Ovary (tissue), 3 donors: ENCODE measurements around the gene PPP1R13L.

ENCODE experiments used
- EP300 ChIP-seq: sonication (generic); formaldehyde crosslinking; IDR thresholded peaks from one replicate; pipeline ENCODE4 v1.6.1; 2017; ENCODE audit warnings: antibody characterized with exemption
- POLR2A ChIP-seq: fragments of 450-650 bp; IDR thresholded peaks from one replicate; pipeline ENCODE4 v1.6.1; 2017; ENCODE audit warnings: antibody characterized with exemption, mild to moderate bottlenecking, moderate library complexity
- TF ChIP-seq, protein P1 (sequence below), 3 donors: fragments of 450-650 bp in 2 of 3; fragments of 200-600 bp in 1 of 3; IDR thresholded peaks; one replicate each; pipeline versions ENCODE4 v1.5.1 to v1.8.0; 2016 to 2022; ENCODE audit warnings: antibody characterized with exemption in 3 of 3, mild to moderate bottlenecking in 1 of 3
- donor health status: DM: no; HTN: no; CAD: no.

DNA sequence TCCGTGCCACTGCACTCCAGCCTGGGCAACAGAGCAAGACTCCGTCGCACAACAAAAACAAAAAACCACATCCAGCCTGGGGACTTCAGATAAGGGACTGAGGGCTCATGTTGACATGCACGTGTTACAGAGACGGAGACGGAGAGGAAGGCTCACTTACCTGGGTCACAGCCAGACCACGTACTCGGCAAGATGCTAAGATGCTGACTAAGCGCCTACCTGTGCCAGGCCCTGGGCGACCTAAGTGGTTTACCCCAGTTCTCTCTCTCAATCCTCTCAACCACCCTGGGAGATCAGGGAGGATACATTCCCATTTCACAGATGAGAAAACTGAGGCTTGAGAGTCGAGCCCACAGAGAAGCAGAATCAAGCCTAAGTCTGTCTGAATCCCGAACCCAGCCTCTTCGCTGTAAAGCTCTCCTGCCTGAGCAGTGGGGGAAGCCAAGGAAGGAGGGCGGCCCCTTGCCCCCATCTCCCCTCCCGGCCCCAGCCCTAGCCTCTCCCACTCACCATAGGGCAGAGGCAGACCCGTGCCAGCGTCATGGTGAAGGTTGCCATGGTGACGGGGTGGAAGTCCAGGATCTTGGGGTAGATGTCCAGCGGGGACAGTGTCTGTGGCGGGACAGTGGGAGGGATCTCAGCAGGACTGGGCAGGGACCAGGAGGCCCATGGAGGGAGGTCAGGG, 48.0 kb downstream of the PPP1R13L start:
- TF ChIP-seq, protein P1, sequence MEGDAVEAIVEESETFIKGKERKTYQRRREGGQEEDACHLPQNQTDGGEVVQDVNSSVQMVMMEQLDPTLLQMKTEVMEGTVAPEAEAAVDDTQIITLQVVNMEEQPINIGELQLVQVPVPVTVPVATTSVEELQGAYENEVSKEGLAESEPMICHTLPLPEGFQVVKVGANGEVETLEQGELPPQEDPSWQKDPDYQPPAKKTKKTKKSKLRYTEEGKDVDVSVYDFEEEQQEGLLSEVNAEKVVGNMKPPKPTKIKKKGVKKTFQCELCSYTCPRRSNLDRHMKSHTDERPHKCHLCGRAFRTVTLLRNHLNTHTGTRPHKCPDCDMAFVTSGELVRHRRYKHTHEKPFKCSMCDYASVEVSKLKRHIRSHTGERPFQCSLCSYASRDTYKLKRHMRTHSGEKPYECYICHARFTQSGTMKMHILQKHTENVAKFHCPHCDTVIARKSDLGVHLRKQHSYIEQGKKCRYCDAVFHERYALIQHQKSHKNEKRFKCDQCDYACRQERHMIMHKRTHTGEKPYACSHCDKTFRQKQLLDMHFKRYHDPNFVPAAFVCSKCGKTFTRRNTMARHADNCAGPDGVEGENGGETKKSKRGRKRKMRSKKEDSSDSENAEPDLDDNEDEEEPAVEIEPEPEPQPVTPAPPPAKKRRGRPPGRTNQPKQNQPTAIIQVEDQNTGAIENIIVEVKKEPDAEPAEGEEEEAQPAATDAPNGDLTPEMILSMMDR (IDR thresholded peaks at IDR 0.05), result no peak
- no peak for TF ChIP-seq POLR2A
- no peak for TF ChIP-seq EP300
